Kidney epithelial cell (primary cell): ENCODE data around the gene ADGRV1. TPM values are rescaled to one million over a fixed set of nuclear protein-coding genes. Genes with fewer than 3 reads are reported as not detected.

Experiments
- DNase-seq: peaks from one replicate; pipeline ENCODE4 v3.0.0-alpha.2; 2010; ENCODE audit warnings: low read depth
- H3K27me3 ChIP-seq: 2 replicates; pipeline ENCODE4 v1.6.0; 2011; ENCODE audit warnings: low read length; ENCODE audit not compliant: control insufficient read depth, insufficient read depth
- H3K36me3 ChIP-seq: 2 replicates; pipeline ENCODE4 v1.5.1; 2011; ENCODE audit warnings: low read length; ENCODE audit not compliant: control insufficient read depth, insufficient read depth
- H3K4me3 ChIP-seq: 2 replicates; pipeline ENCODE4 v1.5.1; 2011; ENCODE audit warnings: low read depth, mild to moderate bottlenecking, control low read depth, low read length
- total RNA-seq: library from RNA; depleted of rRNA; stranded (reverse); fragments of >200 nt; gene quantifications from 2 replicates; pipeline ENCODE4 v1.2.3, GENCODE V29; 2015
- TF ChIP-seq, protein P1 (sequence below): IDR thresholded peaks from 2 replicates; pipeline ENCODE4 v1.5.1; 2011; ENCODE audit warnings: mild to moderate bottlenecking, moderate library complexity, low read length, control low read depth, inconsistent platforms; ENCODE audit not compliant: insufficient read depth, poor library complexity, severe bottlenecking

The ADGRV1 gene
- total RNA-seq, 1 donor from 2014 or later, result 3.5 TPM

DNA sequence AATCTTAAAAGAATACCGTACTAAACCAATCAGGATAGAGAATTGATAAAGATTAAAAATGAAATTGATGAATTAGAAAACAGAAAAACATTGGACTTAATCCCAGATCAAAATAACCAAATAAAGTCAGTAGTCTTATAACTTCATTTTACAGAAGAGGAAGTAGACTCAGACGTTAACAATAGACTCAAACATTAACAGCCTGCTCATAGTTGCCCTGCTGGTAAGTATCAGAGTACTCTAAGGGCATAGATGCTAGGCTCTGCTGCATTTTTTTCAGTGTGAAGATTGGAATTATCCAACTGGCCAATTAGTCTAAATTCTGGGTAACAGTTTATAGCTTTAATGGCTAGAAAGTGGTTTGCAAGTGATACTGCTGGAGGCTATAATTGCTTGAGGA, 42.9 kb downstream of the ADGRV1 start:
- no peak overlapping the region for H3K4me3 ChIP-seq
- DNase-seq, result no peak
- H3K36me3 ChIP-seq, result no peaks in the 10 kb centered on the region
- TF ChIP-seq, protein P1, sequence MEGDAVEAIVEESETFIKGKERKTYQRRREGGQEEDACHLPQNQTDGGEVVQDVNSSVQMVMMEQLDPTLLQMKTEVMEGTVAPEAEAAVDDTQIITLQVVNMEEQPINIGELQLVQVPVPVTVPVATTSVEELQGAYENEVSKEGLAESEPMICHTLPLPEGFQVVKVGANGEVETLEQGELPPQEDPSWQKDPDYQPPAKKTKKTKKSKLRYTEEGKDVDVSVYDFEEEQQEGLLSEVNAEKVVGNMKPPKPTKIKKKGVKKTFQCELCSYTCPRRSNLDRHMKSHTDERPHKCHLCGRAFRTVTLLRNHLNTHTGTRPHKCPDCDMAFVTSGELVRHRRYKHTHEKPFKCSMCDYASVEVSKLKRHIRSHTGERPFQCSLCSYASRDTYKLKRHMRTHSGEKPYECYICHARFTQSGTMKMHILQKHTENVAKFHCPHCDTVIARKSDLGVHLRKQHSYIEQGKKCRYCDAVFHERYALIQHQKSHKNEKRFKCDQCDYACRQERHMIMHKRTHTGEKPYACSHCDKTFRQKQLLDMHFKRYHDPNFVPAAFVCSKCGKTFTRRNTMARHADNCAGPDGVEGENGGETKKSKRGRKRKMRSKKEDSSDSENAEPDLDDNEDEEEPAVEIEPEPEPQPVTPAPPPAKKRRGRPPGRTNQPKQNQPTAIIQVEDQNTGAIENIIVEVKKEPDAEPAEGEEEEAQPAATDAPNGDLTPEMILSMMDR, result no peak
- no peaks in the 10 kb centered on the region for H3K27me3 ChIP-seq

DNA sequence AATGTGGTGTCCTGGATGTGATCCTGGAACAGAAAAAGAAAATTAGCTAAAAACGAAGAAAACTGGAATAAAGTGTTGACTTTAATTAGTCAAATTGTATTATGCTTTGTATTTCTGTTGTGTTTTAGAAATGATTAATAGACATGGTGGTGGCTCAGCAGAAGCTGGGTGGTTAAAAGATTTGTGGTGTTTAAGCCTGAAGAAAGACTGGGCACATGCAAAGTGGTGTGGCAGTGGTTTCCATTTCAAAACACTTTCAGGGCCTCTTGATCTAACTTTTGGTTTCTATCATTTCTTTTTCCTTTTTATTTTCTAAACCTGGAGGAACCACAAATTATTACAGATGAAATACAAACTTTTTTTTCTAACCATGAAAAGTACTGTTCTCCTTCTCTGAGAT, 44.1 kb downstream of the ADGRV1 start:
- no peak for DNase-seq
- Histone ChIP-seq H3K27me3 (no peaks in the 10 kb centered on the region), H3K4me3 (no peak overlapping the region), H3K36me3 (no peaks in the 10 kb centered on the region)
- TF ChIP-seq, protein P1, result no peak

DNA sequence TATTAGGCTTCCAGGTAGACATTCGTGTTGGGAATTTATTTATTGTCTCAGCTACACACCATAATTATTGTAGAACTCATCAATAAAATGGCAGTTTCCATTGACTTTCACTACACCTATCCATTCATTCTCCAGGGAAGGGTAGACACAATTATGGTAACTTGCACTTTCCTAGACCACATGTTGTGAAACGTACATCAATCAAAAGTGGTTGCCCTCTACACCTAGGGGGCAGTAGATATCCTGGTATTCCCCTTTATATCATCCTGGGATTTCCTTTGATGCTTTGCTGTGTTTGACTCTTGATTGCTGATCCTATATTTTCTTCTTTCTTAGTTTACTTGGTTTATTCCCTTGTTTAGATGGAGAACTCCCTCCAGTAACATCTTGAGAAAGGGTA, 47.9 kb downstream of the ADGRV1 start:
- Histone ChIP-seq H3K36me3 (no peaks in the 10 kb centered on the region), H3K4me3 (no peak overlapping the region), H3K27me3 (no peaks in the 10 kb centered on the region)
- TF ChIP-seq, protein P1, result peak; percentile 34
- DNase-seq, result no peak

DNA sequence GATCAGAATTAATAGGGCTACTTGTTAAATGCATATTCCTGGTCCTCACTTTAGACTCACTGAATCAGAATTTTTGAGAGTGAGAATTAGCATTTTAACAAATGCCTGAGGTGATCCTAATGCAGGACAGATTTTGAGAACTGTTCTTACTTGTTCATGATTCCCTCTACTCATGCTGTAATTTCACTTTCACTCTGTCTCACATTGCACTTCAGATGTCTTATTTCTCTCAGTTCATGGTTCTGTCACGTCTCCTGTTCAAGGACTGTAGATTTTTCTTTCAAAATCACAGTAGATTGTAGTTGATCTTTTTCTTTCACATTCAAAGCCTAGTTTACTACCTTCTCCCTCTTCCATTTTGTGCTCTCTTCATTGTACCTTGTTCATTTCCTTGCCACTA, 54.3 kb downstream of the ADGRV1 start:
- DNase-seq, result no peak
- Histone ChIP-seq H3K36me3 (no peaks in the 10 kb centered on the region), H3K27me3 (no peaks in the 10 kb centered on the region), H3K4me3 (no peak overlapping the region)
- TF ChIP-seq, protein P1, result no peak

DNA sequence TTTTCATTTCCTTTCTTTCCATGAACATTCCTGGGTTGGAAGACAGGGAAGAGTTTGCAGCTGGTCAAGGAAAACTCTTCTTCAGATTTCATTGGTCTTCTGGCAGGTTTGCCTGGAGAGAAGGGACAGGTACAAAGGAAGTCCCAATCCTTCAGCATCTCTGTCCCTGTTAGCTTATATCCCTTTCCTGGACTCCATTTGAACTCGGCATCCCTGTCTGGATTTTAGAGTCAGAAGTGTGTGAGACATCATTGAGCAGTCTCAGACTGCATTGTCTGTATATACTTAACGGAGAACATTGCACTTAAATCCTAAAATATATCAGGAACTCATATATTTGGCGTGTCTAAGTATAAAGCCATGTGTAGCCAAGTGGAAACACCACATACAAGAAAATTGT, 54.9 kb downstream of the ADGRV1 start:
- TF ChIP-seq, protein P1, result no peak
- no peaks in the 10 kb centered on the region for H3K36me3 ChIP-seq
- no peaks in the 10 kb centered on the region for H3K27me3 ChIP-seq
- H3K4me3 ChIP-seq, result no peak overlapping the region
- DNase-seq, result no peak

DNA sequence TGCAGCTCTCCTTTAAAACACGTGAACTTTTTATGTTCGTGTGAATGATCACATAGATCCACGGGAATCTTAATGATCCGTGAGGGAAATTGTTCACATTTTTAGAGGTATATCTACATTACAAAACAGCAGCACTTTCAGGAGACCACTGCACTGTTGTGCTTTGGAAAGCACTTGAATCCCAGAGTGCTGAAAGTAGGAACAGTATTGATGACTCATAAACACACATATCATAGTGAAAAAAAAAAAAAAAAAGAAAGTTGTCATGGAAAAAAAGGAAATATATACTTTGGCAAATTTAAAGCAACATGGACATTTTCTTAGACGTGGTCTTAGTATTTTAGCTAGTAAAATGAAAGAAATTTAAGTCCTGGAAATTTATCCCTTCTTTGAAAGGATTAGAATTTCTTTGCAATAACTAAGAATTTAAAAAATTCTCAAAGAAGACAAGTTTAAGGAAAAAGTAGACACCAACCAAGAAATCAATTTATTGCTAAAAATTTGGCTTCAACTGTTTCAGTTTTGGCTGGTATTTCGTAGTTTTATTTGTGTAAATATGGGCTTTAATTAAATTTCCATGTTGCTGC, 55.4 kb downstream of the ADGRV1 start:
- no peaks in the 10 kb centered on the region for H3K27me3 ChIP-seq
- TF ChIP-seq, protein P1, result no peak
- H3K4me3 ChIP-seq, result no peak overlapping the region
- no peaks in the 10 kb centered on the region for H3K36me3 ChIP-seq
- no peak for DNase-seq
